Stimulated activated CD4-positive, alpha-beta T cell treated with anti-CD3 and anti-CD28 coated beads, TNF-alpha, amount 100 ng/mL, for 48 hours (primary cell): ENCODE measurements around the gene REL.
"Not testable (repeated sequence)": the region's sequence is repeated elsewhere in the genome, so short reads cannot be mapped to it uniquely, and the experiment has no call there.

Experiments used
- DNase-seq, 3 donors: peaks; one replicate each; pipeline ENCODE4 v3.0.0-alpha.2; 2020; ENCODE audit warnings: low read depth in 3 of 3

The REL gene

GRCh38 chr2:60881047-60881932 lies at the start of gene REL:
Gene REL, plus strand, starts transcription at chr2:60881574. Its CDS starts 267 bp downstream, at chr2:60881841.
- DNase-seq, result peak; percentile 75 to 95 (median 81)

- no peak for DNase-seq
Observed at GRCh38 chr2:60831921-60832320, 49.5 kb upstream of the REL start.

- no peak for DNase-seq
Observed at GRCh38 chr2:60832621-60833020, 48.8 kb upstream of the REL start.

GRCh38 chr2:60834270-60834717 lies 47.1 kb upstream of the REL start:
- no peak for DNase-seq

GRCh38 chr2:60836491-60836890 lies 44.9 kb upstream of the REL start:
- DNase-seq, result no peak

GRCh38 chr2:60837123-60837522 lies 44.3 kb upstream of the REL start:
- no peak for DNase-seq

- no peak for DNase-seq
Observed at GRCh38 chr2:60838481-60838880, 42.9 kb upstream of the REL start.

- DNase-seq, result no peak
Observed at GRCh38 chr2:60839126-60839813, 42.1 kb upstream of the REL start.

GRCh38 chr2:60840880-60841279 lies 40.5 kb upstream of the REL start:
- no peak for DNase-seq

GRCh38 chr2:60843006-60843405 lies 38.4 kb upstream of the REL start:
- no peak for DNase-seq

GRCh38 chr2:60844105-60844504 lies 37.3 kb upstream of the REL start:
- DNase-seq, result no peak

- no peak for DNase-seq
Observed at GRCh38 chr2:60847854-60848253, 33.5 kb upstream of the REL start.

GRCh38 chr2:60849187-60849586 lies 32.2 kb upstream of the REL start:
- no peak for DNase-seq

GRCh38 chr2:60852282-60852860 lies 29.0 kb upstream of the REL start:
- no peak for DNase-seq

GRCh38 chr2:60853531-60853930 lies 27.8 kb upstream of the REL start:
- no peak for DNase-seq

GRCh38 chr2:60855989-60856669 lies 25.2 kb upstream of the REL start:
- DNase-seq, result no peak

GRCh38 chr2:60857056-60857455 lies 24.3 kb upstream of the REL start:
- no peak for DNase-seq

GRCh38 chr2:60858897-60859311 lies 22.5 kb upstream of the REL start:
- DNase-seq, result no peak

GRCh38 chr2:60861736-60862135 lies 19.6 kb upstream of the REL start:
- DNase-seq, result no peak

GRCh38 chr2:60862642-60863041 lies 18.7 kb upstream of the REL start:
- no peak for DNase-seq

- not testable (repeated sequence) for DNase-seq
Observed at GRCh38 chr2:60865361-60865760, 16.0 kb upstream of the REL start.

GRCh38 chr2:60867007-60867406 lies 14.4 kb upstream of the REL start:
- DNase-seq, result no peak
